NK-92 treated with Interleukin-12 subunit alpha and Interleukin-12 subunit beta, amount 100 ng/mL, for 24 hours (cell line): ENCODE results near the gene ELOVL2.

Experiments used
- DNase-seq: peaks from one replicate; lab custom pipeline; 2025; lab: John Stamatoyannopoulos, UW

ELOVL2 gene

GRCh38 chr6:11056871-11057270 lies 12.8 kb upstream of the ELOVL2 start:
- no peak for DNase-seq

DNA sequence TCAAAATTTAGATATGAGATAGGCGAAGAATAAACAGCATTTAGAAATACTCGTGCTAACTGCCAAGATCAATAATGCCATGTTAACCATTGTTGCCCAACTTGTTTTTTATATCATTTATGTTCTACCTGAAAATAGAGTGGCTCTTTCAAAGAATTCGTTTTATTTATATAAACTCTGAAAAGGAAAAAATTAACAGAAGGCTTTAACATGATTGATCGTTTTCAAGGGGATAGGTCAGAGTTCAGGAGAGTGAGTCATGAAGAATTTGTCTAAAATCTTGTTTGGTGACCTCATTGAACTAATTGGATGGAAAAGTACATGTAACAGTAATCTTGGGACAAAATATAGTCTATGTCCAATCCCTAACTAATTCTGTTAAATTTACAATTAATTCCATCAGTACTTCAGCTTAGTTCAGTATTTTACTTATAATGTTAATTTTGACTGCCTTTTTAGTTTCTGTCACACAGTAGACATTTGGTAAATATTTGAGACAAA lies 11.1 kb upstream of the ELOVL2 start:
- DNase-seq = no peak

DNA sequence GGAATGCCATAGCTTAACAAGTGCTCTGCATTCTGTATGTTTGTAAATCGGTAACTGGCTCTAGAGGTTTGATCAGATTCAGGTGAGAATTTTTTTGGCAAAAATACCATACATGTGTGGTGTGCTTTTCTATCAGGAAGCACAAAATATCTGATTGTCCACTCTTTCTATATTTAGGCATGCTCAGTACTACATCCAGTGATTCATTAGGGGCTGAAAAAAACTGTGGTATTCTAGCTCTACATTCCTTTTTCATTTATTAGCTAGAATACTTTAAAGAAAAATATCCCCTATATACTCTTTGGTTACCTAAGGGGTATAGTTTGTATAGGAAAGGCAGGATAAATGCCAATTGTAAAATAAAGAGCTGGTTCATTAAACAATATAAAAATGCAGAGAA lies 10.6 kb upstream of the ELOVL2 start:
- no peak for DNase-seq

- no peak for DNase-seq
Observed at GRCh38 chr6:11053307-11053706, 9.2 kb upstream of the ELOVL2 start.

GRCh38 chr6:11050731-11051130 lies 6.6 kb upstream of the ELOVL2 start:
- DNase-seq = no peak

DNA sequence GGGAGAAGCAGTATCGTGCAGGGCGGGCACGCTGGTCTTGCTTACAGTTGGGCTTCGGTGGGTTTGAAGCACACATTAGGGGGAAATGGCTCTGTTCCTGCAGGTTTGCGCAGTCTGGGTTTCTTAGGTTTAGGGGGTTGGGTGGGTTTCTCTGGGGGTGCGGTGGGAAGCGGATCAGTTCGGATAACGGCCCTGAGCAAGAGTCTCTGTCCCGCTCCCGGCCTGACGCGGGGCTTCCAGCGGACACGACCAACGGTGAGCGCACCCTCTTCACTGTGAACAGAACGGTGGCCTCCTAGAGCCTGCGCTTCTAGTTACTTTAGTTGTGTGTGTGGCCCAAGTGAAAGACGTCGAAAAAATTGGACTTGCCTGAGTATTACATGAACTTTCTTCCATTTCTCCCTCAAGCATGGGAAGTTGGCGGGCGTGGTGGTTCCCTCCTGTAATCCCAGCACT lies 635 bp upstream of the ELOVL2 start:
- DNase-seq = no peak

DNA sequence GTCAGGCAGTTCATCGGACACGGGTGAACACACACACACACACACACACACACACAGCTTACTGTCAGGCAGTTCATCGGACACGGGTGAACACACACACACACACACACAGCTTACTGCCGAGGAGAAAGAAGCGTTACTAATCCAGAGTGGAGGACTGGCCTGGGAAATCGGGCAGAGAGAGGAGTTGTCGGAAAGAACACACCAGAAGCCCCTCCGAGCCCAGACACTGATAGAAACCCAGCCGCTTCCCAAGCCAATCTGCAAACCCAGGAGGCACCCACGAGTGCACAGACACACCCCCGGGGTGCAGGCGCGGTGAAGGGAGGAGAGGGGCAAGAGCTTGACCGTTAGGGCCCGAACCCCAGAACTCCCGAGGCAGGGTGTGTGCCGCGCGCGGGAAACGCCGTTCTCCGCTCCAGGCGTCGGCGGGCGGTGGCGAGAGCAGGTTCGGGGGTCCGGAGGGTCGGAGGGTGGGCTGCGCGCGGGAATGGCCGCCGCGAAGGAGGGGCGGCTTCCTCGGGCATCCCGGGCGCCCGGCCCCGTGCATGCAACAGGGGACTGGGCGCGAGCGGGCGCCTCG lies 636 bp downstream of the ELOVL2 start:
- no peak for DNase-seq

DNA sequence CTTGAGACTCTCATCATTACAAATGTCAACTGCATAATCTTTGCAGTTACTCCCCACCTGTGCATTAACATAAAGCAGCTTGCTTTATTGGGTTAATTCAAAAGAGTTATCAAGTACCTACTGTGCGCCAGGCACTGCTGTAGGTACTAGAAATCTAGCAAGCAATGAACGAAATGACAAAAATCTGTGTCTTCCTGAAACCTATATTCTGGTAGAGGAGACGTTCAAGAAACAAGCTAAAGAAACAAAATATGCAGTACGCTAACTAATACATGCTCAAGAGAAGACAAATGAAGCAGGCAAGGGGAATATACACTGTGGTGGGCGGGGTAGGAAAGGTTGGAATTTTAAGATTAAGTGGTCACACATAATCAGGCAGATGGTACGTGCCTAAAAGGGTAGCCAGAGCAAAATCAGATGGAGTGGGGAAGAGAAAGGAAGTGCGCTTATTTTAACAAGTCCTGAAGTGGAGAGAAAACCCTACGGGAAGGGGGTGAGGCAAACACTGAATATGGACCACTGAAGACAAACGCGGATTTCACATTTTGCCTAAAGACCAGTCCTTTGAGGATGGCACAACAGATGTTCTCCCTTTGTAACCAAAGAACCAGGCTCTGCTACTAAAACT lies 1.2 kb downstream of the ELOVL2 start:
- DNase-seq = no peak

- no peak for DNase-seq
Observed at GRCh38 chr6:11042025-11042749, 1.9 kb downstream of the ELOVL2 start.

DNA sequence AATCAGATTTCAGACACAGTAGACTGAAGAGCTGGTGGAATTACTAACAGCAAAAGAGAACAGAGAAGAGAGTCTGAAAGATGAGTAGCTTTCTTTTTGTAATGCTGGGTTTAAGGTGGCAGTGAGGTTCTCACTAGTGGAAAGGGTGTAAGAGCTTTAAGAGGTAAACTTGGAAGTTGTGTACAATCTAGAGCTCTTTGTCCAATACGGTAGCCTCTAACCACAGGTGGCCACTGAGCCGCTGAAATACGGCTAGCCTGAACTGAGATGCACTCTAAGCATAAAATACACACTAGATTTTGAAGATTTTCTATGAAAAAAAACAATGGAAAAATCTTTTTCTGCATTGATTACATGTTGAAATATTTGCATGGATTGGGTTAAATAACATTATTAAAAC lies 4.0 kb downstream of the ELOVL2 start:
- no peak for DNase-seq

DNA sequence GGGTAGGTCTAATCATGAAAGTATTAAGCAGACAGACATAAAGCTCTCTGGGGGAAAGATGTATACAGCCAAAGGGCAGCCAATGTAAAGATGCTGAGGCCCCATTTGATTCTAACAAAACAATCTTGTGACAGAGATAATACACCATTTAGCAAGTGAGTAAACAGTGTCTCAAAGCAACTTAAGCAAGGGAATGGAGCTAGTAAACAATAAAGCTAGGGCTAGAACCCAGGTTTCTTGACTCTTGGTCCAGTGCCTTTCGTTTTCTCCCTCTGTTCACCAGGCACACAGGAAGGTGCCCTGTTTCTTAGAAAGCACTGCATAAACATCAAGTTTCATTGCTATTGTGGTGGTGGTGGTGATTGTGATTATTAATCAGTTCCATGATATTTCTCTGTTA lies 5.1 kb downstream of the ELOVL2 start:
- DNase-seq = no peak

GRCh38 chr6:11036977-11037430 lies 7.1 kb downstream of the ELOVL2 start:
- DNase-seq = no peak

- no peak for DNase-seq
Observed at GRCh38 chr6:11036351-11036740, 7.8 kb downstream of the ELOVL2 start.

GRCh38 chr6:11035616-11036350 lies 8.3 kb downstream of the ELOVL2 start:
- no peak for DNase-seq

- DNase-seq = no peak
Observed at GRCh38 chr6:11033825-11034224, 10.3 kb downstream of the ELOVL2 start.

DNA sequence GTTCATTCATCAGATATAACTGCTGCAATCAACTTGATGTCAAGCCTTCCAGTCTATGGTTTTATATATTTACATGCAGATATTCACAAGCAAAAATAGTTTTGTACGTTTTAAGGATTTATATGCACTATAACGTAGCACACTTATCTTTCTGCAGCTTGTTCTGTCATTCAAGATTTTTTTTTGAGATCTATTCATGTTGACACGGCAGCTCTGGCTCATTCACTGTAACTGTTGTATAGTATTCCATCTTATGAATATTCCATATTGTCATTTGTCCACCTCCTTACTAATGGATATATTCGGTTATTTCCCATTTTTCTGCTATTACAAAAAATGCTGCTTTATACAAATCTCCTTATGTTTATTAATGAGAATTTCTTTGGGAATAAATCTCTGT lies 13.2 kb downstream of the ELOVL2 start:
- no peak for DNase-seq

- DNase-seq = no peak
Observed at GRCh38 chr6:11028959-11029358, 15.1 kb downstream of the ELOVL2 start.

GRCh38 chr6:11027565-11028110 lies 16.5 kb downstream of the ELOVL2 start:
- no peak for DNase-seq

- no peak for DNase-seq
Observed at GRCh38 chr6:11025921-11026635, 18.0 kb downstream of the ELOVL2 start.

DNA sequence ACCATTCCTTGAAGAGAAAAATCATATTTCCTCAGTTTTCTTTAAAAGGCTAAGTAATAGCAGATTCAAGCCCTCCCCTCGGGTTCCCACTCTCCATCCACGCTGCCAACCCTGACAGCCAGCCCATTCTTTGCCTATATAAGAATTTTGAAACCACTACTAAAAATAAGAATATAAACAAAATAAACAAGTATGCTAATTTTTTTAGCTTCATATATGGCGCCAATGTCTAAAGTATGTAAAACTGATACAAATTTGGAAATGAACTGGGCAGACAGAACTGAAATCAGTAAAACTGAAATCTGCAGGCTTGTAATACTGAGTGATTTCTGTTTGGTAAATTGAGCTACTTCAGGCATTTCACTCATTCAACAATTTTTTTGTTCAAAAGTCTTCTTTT lies 19.0 kb downstream of the ELOVL2 start:
- DNase-seq = no peak

- no peak for DNase-seq
Observed at GRCh38 chr6:11023032-11023431, 21.1 kb downstream of the ELOVL2 start.

DNA sequence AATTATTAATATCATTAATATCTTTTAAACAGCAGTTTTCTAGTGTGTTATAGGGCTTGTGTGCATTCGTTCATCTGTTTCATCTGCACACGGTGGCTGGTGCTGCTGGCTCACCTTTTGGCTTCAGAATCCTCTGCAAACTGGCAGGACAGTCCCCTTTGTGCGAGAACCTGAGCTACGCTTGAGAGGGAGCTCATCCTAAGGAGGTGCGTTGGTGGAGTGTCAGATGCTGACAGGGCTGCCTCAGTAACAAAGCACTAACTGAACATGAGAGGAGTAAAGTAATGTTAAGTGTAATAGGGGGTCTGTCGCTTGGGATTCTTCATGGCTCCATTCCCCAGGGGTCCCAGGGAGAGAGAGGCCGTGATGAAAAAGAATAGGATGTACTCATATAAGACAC lies 22.4 kb downstream of the ELOVL2 start:
- no peak for DNase-seq
